GM23338 (cell line): ENCODE data around the gene TECTB. TPM values are rescaled to one million over a fixed set of nuclear protein-coding genes. Genes with fewer than 3 reads are reported as not detected.

Experiments
- ATAC-seq: fragments of 200-7000 bp; cut with Tn5 transposase; 3 replicates; pipeline ENCODE4 v1.9.1; 2020
- DNase-seq: peaks from one replicate; pipeline ENCODE4 v3.0.0-alpha.2; 2015; ENCODE audit warnings: low spot score
- H2AFZ ChIP-seq: fragments of 200-600 bp; sonication (generic); 2 replicates; pipeline ENCODE4 v1.8.0; 2016; ENCODE audit warnings: antibody characterized with exemption, mild to moderate bottlenecking, moderate library complexity
- H3F3A ChIP-seq: fragments of 200-600 bp; sonication (generic); replicated peaks from 2 replicates; pipeline ENCODE4 v1.8.0; 2017; ENCODE audit warnings: antibody characterized with exemption, mixed run types, low read depth
- H3K27ac ChIP-seq: fragments of 200-600 bp; sonication (generic); 2 replicates; pipeline ENCODE4 v1.6.1; 2016; ENCODE audit warnings: low read depth
- H3K27me3 ChIP-seq: fragments of 200-600 bp; sonication (generic); 2 replicates; pipeline ENCODE4 v1.8.0; 2016; ENCODE audit warnings: mild to moderate bottlenecking, mixed run types, moderate library complexity; ENCODE audit not compliant: insufficient read depth
- H3K36me3 ChIP-seq: fragments of 200-600 bp; sonication (generic); 2 replicates; pipeline ENCODE4 v1.8.0; 2016; ENCODE audit warnings: mild to moderate bottlenecking; ENCODE audit not compliant: insufficient read depth
- H3K4me1 ChIP-seq: fragments of 200-600 bp; sonication (generic); 2 replicates; pipeline ENCODE4 v1.8.0; 2016; ENCODE audit warnings: mild to moderate bottlenecking, moderate library complexity; ENCODE audit not compliant: insufficient read depth
- H3K4me2 ChIP-seq: fragments of 200-600 bp; sonication (generic); 2 replicates; pipeline ENCODE4 v1.7.1; 2017; ENCODE audit warnings: mixed run types
- H3K4me3 ChIP-seq: fragments of 200-600 bp; sonication (generic); 2 replicates; pipeline ENCODE4 v1.6.1; 2016; ENCODE audit warnings: mixed run types
- H3K79me2 ChIP-seq: fragments of 200-600 bp; sonication (generic); replicated peaks from 2 replicates; pipeline ENCODE4 v1.8.0; 2017; ENCODE audit warnings: mild to moderate bottlenecking; ENCODE audit not compliant: insufficient read depth
- H3K9me2 ChIP-seq: fragments of 200-600 bp; sonication (generic); 2 replicates; pipeline ENCODE4 v1.8.0; 2017; ENCODE audit not compliant: insufficient read depth
- H4K20me1 ChIP-seq: fragments of 200-600 bp; sonication (generic); replicated peaks from 2 replicates; pipeline ENCODE4 v1.8.0; 2017; ENCODE audit warnings: mild to moderate bottlenecking; ENCODE audit not compliant: insufficient read depth
- H3K27ac Mint-ChIP-seq: 2 replicates; pipeline ENCODE4 v1.8.0; 2020; ENCODE audit warnings: inconsistent platforms, mild to moderate bottlenecking, moderate library complexity, mixed read lengths
- H3K27me3 Mint-ChIP-seq: 3 replicates; pipeline ENCODE4 v1.8.0; 2022; ENCODE audit warnings: low read depth, mild to moderate bottlenecking, moderate library complexity, mixed read lengths, inconsistent platforms; ENCODE audit not compliant: insufficient read depth, poor library complexity
- H3K36me3 Mint-ChIP-seq: 3 replicates; pipeline ENCODE4 v1.8.0; 2021; ENCODE audit warnings: low read depth, mild to moderate bottlenecking, inconsistent platforms, moderate library complexity, mixed read lengths
- H3K4me1 Mint-ChIP-seq: 3 replicates; pipeline ENCODE4 v1.8.0; 2020; ENCODE audit warnings: mild to moderate bottlenecking, inconsistent platforms, mixed read lengths
- H3K4me3 Mint-ChIP-seq: 3 replicates; pipeline ENCODE4 v1.8.0; 2021; ENCODE audit warnings: moderate library complexity, mild to moderate bottlenecking, inconsistent platforms, mixed read lengths
- H3K9me3 Mint-ChIP-seq: 3 replicates; pipeline ENCODE4 v1.8.0; 2020; ENCODE audit warnings: moderate library complexity, mild to moderate bottlenecking, inconsistent platforms, mixed read lengths
- CREB1 ChIP-seq: fragments of 250-450 bp; sonication (Bioruptor Pico); IDR thresholded peaks from 2 replicates; pipeline ENCODE4 v1.5.0; 2020; ENCODE audit warnings: low read depth, mild to moderate bottlenecking, moderate library complexity
- EZH2phosphoT487 ChIP-seq: fragments of 200-600 bp; sonication (generic); IDR thresholded peaks from one replicate; pipeline ENCODE4 v1.8.1; 2018; ENCODE audit warnings: antibody characterized with exemption; ENCODE audit not compliant: unreplicated experiment
- JUNB ChIP-seq: IDR thresholded peaks from one replicate; pipeline ENCODE4 v1.6.1; 2016; ENCODE audit warnings: antibody characterized with exemption; ENCODE audit not compliant: unreplicated experiment
- NANOG ChIP-seq: IDR thresholded peaks from 2 replicates; pipeline ENCODE4 v1.6.1; 2016; ENCODE audit warnings: antibody characterized with exemption, borderline replicate concordance
- POLR2AphosphoS5 ChIP-seq: IDR thresholded peaks from 2 replicates; pipeline ENCODE4 v1.6.1; 2016; ENCODE audit warnings: antibody characterized with exemption, low read depth
- STAT1 ChIP-seq: IDR thresholded peaks from one replicate; pipeline ENCODE4 v1.6.1; 2016; ENCODE audit warnings: antibody characterized with exemption; ENCODE audit not compliant: unreplicated experiment
- polyA plus RNA-seq: library from polyadenylated mRNA; unstranded; fragments of >200 nt; fragmentation: Nextera tagmentation; extraction: Ambion mirVana; gene quantifications from 2 replicates; pipeline ENCODE4 v1.2.1, GENCODE V29; 2016
- total RNA-seq: library from RNA; depleted of rRNA; stranded (reverse); fragments of >200 nt; shearing (Covaris generic); gene quantifications from 2 replicates; pipeline ENCODE4 v1.2.3, GENCODE V29; 2014
- TF ChIP-seq, protein P1 (sequence below): IDR thresholded peaks from 2 replicates; pipeline ENCODE4 v1.6.1; 2016; ENCODE audit warnings: antibody characterized with exemption
- TF ChIP-seq, protein P2 (sequence below): IDR thresholded peaks from one replicate; pipeline ENCODE4 v1.6.1; 2018; ENCODE audit warnings: antibody characterized with exemption; ENCODE audit not compliant: unreplicated experiment
- TF ChIP-seq, protein P3 (sequence below), 2 experiments: fragments of 200-600 bp in 1 of 2; sonication (generic) in 1 of 2; conservative IDR thresholded peaks; 2 replicates each; pipeline versions ENCODE4 v1.5.1 to v1.6.1; 2016 to 2017; ENCODE audit warnings: antibody characterized with exemption in 2 of 2, low read depth in 2 of 2, mild to moderate bottlenecking in 2 of 2, moderate library complexity in 1 of 2
- TF ChIP-seq, protein P4 (sequence below): fragments of 250-450 bp; sonication (Bioruptor Pico); IDR thresholded peaks from 2 replicates; pipeline ENCODE4 v1.5.0; 2020; ENCODE audit warnings: mild to moderate bottlenecking, moderate library complexity

The TECTB gene
- total and polyA plus RNA-seq, 2 experiments from 2014 or later, result not detected

DNA sequence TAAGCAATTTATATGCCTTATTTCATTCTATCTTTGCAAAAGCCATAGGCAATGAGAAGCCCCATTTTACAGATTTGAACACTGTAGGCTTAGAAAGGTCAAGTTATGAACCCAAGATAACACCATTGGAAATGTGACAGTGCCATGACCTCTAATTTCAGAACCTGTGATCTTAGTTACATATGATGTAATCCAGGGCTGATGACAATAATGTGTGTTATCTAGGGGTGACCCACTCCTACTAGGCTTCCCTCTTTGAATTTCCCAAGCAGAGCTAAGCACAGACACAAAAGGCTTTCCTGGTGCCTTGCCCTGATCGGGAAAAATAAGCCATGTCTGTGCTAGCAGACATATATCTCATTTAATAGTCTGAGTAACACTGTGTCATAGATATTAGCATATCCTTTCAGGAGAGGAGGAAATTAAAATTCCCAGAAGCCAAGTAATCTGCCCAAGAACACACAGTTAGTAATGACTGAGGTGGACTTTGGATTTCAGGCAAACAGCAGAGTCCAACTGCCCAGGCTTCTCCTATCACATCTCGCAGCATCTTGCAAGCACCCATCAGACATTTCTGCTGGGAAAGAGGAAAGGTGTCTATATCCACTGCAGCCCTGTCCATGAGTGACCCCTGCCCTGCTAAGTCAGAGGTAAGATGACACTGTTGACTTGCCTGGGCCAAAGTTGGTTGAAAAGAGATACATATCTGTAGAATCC lies 2.8 kb upstream of the TECTB start:
- H3F3A ChIP-seq, result no peaks in the 10 kb centered on the region
- Mint-ChIP-seq H3K27me3 (peaks cover 4% of the 10 kb centered on the region), H3K4me3 (no peak overlapping the region), H3K27ac (no peak overlapping the region), H3K4me1 (peaks cover 24% of the 10 kb centered on the region), H3K9me3 (no peaks in the 10 kb centered on the region), H3K36me3 (no peaks in the 10 kb centered on the region)
- DNase-seq, result no peak
- 0 out of 2 replicates have a peak, but pooled peaks cover 2% of the 10 kb centered on the region for H3K9me2 ChIP-seq
- H2AFZ ChIP-seq, result no peak overlapping the region
- peaks cover 24% of the 10 kb centered on the region for H3K4me1 ChIP-seq
- ATAC-seq, result no peak
- H3K79me2 ChIP-seq, result no peaks in the 10 kb centered on the region
- TF ChIP-seq CREB1 (CRISPR knock-in tag), result no peak
- TF ChIP-seq, protein P1, sequence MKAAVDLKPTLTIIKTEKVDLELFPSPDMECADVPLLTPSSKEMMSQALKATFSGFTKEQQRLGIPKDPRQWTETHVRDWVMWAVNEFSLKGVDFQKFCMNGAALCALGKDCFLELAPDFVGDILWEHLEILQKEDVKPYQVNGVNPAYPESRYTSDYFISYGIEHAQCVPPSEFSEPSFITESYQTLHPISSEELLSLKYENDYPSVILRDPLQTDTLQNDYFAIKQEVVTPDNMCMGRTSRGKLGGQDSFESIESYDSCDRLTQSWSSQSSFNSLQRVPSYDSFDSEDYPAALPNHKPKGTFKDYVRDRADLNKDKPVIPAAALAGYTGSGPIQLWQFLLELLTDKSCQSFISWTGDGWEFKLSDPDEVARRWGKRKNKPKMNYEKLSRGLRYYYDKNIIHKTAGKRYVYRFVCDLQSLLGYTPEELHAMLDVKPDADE, result no peak
- TF ChIP-seq, protein P2, sequence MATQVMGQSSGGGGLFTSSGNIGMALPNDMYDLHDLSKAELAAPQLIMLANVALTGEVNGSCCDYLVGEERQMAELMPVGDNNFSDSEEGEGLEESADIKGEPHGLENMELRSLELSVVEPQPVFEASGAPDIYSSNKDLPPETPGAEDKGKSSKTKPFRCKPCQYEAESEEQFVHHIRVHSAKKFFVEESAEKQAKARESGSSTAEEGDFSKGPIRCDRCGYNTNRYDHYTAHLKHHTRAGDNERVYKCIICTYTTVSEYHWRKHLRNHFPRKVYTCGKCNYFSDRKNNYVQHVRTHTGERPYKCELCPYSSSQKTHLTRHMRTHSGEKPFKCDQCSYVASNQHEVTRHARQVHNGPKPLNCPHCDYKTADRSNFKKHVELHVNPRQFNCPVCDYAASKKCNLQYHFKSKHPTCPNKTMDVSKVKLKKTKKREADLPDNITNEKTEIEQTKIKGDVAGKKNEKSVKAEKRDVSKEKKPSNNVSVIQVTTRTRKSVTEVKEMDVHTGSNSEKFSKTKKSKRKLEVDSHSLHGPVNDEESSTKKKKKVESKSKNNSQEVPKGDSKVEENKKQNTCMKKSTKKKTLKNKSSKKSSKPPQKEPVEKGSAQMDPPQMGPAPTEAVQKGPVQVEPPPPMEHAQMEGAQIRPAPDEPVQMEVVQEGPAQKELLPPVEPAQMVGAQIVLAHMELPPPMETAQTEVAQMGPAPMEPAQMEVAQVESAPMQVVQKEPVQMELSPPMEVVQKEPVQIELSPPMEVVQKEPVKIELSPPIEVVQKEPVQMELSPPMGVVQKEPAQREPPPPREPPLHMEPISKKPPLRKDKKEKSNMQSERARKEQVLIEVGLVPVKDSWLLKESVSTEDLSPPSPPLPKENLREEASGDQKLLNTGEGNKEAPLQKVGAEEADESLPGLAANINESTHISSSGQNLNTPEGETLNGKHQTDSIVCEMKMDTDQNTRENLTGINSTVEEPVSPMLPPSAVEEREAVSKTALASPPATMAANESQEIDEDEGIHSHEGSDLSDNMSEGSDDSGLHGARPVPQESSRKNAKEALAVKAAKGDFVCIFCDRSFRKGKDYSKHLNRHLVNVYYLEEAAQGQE, result no peak
- no peak for TF ChIP-seq POLR2AphosphoS5
- TF ChIP-seq, protein P3, sequence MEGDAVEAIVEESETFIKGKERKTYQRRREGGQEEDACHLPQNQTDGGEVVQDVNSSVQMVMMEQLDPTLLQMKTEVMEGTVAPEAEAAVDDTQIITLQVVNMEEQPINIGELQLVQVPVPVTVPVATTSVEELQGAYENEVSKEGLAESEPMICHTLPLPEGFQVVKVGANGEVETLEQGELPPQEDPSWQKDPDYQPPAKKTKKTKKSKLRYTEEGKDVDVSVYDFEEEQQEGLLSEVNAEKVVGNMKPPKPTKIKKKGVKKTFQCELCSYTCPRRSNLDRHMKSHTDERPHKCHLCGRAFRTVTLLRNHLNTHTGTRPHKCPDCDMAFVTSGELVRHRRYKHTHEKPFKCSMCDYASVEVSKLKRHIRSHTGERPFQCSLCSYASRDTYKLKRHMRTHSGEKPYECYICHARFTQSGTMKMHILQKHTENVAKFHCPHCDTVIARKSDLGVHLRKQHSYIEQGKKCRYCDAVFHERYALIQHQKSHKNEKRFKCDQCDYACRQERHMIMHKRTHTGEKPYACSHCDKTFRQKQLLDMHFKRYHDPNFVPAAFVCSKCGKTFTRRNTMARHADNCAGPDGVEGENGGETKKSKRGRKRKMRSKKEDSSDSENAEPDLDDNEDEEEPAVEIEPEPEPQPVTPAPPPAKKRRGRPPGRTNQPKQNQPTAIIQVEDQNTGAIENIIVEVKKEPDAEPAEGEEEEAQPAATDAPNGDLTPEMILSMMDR (conservative IDR thresholded peaks at IDR 0.05; ENCODE audit: low read depth in 2 of 2), result no peak
- no peak for TF ChIP-seq JUNB
- TF ChIP-seq EZH2phosphoT487, result no peak
- TF ChIP-seq, protein P4, sequence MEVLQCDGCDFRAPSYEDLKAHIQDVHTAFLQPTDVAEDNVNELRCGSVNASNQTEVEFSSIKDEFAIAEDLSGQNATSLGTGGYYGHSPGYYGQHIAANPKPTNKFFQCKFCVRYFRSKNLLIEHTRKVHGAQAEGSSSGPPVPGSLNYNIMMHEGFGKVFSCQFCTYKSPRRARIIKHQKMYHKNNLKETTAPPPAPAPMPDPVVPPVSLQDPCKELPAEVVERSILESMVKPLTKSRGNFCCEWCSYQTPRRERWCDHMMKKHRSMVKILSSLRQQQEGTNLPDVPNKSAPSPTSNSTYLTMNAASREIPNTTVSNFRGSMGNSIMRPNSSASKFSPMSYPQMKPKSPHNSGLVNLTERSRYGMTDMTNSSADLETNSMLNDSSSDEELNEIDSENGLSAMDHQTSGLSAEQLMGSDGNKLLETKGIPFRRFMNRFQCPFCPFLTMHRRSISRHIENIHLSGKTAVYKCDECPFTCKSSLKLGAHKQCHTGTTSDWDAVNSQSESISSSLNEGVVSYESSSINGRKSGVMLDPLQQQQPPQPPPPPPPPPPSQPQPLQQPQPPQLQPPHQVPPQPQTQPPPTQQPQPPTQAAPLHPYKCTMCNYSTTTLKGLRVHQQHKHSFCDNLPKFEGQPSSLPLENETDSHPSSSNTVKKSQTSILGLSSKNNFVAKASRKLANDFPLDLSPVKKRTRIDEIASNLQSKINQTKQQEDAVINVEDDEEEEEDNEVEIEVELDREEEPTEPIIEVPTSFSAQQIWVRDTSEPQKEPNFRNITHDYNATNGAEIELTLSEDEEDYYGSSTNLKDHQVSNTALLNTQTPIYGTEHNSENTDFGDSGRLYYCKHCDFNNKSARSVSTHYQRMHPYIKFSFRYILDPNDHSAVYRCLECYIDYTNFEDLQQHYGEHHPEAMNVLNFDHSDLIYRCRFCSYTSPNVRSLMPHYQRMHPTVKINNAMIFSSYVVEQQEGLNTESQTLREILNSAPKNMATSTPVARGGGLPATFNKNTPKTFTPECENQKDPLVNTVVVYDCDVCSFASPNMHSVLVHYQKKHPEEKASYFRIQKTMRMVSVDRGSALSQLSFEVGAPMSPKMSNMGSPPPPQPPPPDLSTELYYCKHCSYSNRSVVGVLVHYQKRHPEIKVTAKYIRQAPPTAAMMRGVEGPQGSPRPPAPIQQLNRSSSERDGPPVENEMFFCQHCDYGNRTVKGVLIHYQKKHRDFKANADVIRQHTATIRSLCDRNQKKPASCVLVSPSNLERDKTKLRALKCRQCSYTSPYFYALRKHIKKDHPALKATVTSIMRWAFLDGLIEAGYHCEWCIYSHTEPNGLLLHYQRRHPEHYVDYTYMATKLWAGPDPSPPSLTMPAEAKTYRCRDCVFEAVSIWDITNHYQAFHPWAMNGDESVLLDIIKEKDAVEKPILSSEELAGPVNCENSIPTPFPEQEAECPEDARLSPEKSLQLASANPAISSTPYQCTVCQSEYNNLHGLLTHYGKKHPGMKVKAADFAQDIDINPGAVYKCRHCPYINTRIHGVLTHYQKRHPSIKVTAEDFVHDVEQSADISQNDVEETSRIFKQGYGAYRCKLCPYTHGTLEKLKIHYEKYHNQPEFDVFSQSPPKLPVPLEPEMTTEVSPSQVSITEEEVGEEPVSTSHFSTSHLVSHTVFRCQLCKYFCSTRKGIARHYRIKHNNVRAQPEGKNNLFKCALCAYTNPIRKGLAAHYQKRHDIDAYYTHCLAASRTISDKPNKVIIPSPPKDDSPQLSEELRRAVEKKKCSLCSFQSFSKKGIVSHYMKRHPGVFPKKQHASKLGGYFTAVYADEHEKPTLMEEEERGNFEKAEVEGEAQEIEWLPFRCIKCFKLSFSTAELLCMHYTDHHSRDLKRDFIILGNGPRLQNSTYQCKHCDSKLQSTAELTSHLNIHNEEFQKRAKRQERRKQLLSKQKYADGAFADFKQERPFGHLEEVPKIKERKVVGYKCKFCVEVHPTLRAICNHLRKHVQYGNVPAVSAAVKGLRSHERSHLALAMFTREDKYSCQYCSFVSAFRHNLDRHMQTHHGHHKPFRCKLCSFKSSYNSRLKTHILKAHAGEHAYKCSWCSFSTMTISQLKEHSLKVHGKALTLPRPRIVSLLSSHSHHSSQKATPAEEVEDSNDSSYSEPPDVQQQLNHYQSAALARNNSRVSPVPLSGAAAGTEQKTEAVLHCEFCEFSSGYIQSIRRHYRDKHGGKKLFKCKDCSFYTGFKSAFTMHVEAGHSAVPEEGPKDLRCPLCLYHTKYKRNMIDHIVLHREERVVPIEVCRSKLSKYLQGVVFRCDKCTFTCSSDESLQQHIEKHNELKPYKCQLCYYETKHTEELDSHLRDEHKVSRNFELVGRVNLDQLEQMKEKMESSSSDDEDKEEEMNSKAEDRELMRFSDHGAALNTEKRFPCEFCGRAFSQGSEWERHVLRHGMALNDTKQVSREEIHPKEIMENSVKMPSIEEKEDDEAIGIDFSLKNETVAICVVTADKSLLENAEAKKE (CRISPR knock-in tag), result no peak
- TF ChIP-seq NANOG, result no peak
- TF ChIP-seq STAT1, result no peak
- H3K36me3 ChIP-seq, result no peaks in the 10 kb centered on the region
- H4K20me1 ChIP-seq, result no peaks in the 10 kb centered on the region
- no peak overlapping the region for H3K4me2 ChIP-seq
- no peak overlapping the region for H3K4me3 ChIP-seq
- no peak overlapping the region for H3K27ac ChIP-seq
- no peaks in the 10 kb centered on the region for H3K27me3 ChIP-seq
